ENCODE measurements around the gene FRS3.

- TF ChIP-seq ZNF114 (CRISPR knock-in tag; IDR thresholded peaks at IDR 0.05) (no peak), POLR2AphosphoS5 (IDR thresholded peaks at IDR 0.05; ENCODE audit: low read depth) (no peak), EZH2 (IDR thresholded peaks at IDR 0.05; ENCODE audit: low read depth, unreplicated experiment) (no peak), EZH2phosphoT487 (IDR thresholded peaks at IDR 0.05; ENCODE audit: unreplicated experiment) (no peak), ZNF331 (CRISPR knock-in tag; IDR thresholded peaks at IDR 0.05; ENCODE audit: low read depth) (no peak), NANOG (IDR thresholded peaks at IDR 0.05; ENCODE audit: borderline replicate concordance) (no peak), STAT1 (IDR thresholded peaks at IDR 0.05; ENCODE audit: unreplicated experiment) (no peak), CREB1 (CRISPR knock-in tag; IDR thresholded peaks at IDR 0.05; ENCODE audit: low read depth) (no peak)
- TF ChIP-seq, protein P1, sequence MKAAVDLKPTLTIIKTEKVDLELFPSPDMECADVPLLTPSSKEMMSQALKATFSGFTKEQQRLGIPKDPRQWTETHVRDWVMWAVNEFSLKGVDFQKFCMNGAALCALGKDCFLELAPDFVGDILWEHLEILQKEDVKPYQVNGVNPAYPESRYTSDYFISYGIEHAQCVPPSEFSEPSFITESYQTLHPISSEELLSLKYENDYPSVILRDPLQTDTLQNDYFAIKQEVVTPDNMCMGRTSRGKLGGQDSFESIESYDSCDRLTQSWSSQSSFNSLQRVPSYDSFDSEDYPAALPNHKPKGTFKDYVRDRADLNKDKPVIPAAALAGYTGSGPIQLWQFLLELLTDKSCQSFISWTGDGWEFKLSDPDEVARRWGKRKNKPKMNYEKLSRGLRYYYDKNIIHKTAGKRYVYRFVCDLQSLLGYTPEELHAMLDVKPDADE (IDR thresholded peaks at IDR 0.05), result no peak
- TF ChIP-seq, protein P2, sequence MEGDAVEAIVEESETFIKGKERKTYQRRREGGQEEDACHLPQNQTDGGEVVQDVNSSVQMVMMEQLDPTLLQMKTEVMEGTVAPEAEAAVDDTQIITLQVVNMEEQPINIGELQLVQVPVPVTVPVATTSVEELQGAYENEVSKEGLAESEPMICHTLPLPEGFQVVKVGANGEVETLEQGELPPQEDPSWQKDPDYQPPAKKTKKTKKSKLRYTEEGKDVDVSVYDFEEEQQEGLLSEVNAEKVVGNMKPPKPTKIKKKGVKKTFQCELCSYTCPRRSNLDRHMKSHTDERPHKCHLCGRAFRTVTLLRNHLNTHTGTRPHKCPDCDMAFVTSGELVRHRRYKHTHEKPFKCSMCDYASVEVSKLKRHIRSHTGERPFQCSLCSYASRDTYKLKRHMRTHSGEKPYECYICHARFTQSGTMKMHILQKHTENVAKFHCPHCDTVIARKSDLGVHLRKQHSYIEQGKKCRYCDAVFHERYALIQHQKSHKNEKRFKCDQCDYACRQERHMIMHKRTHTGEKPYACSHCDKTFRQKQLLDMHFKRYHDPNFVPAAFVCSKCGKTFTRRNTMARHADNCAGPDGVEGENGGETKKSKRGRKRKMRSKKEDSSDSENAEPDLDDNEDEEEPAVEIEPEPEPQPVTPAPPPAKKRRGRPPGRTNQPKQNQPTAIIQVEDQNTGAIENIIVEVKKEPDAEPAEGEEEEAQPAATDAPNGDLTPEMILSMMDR (conservative IDR thresholded peaks at IDR 0.05; ENCODE audit: low read depth in 2 of 2), result no peak
- TF ChIP-seq, protein P3, sequence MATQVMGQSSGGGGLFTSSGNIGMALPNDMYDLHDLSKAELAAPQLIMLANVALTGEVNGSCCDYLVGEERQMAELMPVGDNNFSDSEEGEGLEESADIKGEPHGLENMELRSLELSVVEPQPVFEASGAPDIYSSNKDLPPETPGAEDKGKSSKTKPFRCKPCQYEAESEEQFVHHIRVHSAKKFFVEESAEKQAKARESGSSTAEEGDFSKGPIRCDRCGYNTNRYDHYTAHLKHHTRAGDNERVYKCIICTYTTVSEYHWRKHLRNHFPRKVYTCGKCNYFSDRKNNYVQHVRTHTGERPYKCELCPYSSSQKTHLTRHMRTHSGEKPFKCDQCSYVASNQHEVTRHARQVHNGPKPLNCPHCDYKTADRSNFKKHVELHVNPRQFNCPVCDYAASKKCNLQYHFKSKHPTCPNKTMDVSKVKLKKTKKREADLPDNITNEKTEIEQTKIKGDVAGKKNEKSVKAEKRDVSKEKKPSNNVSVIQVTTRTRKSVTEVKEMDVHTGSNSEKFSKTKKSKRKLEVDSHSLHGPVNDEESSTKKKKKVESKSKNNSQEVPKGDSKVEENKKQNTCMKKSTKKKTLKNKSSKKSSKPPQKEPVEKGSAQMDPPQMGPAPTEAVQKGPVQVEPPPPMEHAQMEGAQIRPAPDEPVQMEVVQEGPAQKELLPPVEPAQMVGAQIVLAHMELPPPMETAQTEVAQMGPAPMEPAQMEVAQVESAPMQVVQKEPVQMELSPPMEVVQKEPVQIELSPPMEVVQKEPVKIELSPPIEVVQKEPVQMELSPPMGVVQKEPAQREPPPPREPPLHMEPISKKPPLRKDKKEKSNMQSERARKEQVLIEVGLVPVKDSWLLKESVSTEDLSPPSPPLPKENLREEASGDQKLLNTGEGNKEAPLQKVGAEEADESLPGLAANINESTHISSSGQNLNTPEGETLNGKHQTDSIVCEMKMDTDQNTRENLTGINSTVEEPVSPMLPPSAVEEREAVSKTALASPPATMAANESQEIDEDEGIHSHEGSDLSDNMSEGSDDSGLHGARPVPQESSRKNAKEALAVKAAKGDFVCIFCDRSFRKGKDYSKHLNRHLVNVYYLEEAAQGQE (IDR thresholded peaks at IDR 0.05; ENCODE audit: unreplicated experiment), result no peak
These were observed 48.1 kb downstream of the FRS3 start for GRCh38 chr6:41731561-41732086.

Measured in GM23338 (cell line).